Thymus (tissue), 11 donors: ENCODE data around the gene CLCN4. TPM values are rescaled to one million over a fixed set of nuclear protein-coding genes. Genes with fewer than 3 reads are reported as not detected.

Source experiments
- DNase-seq, 9 donors: peaks; one replicate each; pipeline ENCODE4 v3.0.0-alpha.2; 2013; ENCODE audit warnings: low spot score in 9 of 9, low read depth in 6 of 9, missing footprints in 1 of 9
- H3K27ac ChIP-seq, 2 donors: one replicate each; pipeline ENCODE4 v1.5.1; 2013; ENCODE audit warnings: control low read depth in 1 of 2, low read depth in 1 of 2, low read length in 1 of 2, mild to moderate bottlenecking in 1 of 2, moderate library complexity in 1 of 2
- H3K27me3 ChIP-seq, 2 donors: one replicate each; pipeline ENCODE4 v1.5.1; 2013; ENCODE audit warnings: low read length in 1 of 2; ENCODE audit not compliant: control insufficient read depth in 2 of 2, insufficient read depth in 1 of 2
- H3K36me3 ChIP-seq, 2 donors: one replicate each; pipeline ENCODE4 v1.5.1; 2013; ENCODE audit warnings: low read length in 1 of 2, mild to moderate bottlenecking in 1 of 2, moderate library complexity in 1 of 2; ENCODE audit not compliant: control insufficient read depth in 2 of 2, insufficient read depth in 2 of 2
- H3K4me1 ChIP-seq, 2 donors: one replicate each; pipeline ENCODE4 v1.5.1; 2013; ENCODE audit warnings: low read length in 2 of 2; ENCODE audit not compliant: control insufficient read depth in 2 of 2, insufficient read depth in 2 of 2
- H3K4me3 ChIP-seq, 2 donors: one replicate each; pipeline ENCODE4 v1.5.1; 2013; ENCODE audit warnings: low read length in 2 of 2, control low read depth in 1 of 2, mild to moderate bottlenecking in 1 of 2
- H3K9me3 ChIP-seq, 2 donors: one replicate each; pipeline ENCODE4 v1.5.1; 2013; ENCODE audit warnings: low read length in 1 of 2, mild to moderate bottlenecking in 1 of 2; ENCODE audit not compliant: control insufficient read depth in 2 of 2, insufficient read depth in 1 of 2
- WGBS: extraction: QIAGEN DNeasy Blood & Tissue Kit; methylation state at CpG from one replicate; pipeline ENCODE4 v1.1.7; 2013; 5-methylcytosine and 5-hydroxymethylcytosine counted together
- polyA plus RNA-seq: library from polyadenylated mRNA; stranded (reverse); fragments of 200-250 nt; gene quantifications from one replicate; pipeline ENCODE4 v1.2.3, GENCODE V29; 2013
- total RNA-seq: library from RNA; stranded (reverse); fragments of 120-200 nt; gene quantifications from one replicate; pipeline ENCODE4 v1.2.4, GENCODE V29; 2013
- donor health status: healthy.

CLCN4 gene
- total and polyA plus RNA-seq, 2 donors = 2.2 to 2.6 TPM

DNA sequence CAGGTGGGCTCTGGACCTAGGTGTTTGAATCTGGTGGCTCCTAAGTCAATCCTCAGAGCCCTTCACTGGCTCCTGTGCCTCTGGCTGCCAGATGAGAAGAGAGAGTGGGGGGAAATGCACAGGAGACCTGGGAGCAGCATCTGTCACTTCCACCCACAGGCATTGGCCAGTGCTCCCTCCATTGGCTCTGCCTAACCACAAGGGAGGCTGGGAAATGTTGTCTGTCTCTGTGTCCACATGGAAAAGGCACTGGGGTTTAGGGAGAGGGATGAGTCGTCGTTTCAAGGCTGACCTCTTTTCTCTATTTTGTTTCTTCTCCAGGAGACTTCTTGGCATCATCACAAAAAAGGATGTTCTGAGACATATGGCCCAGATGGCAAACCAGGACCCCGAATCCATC is 76.4 kb downstream of the CLCN4 start:
- H3K4me3 ChIP-seq = no peak overlapping the region
- DNase-seq = no peak
- 86% methylated on average over 3 of the region's 3 CpGs for WGBS
- H3K27ac ChIP-seq = no peak overlapping the region
- H3K9me3 ChIP-seq = no peaks in the 10 kb centered on the region
- H3K27me3 ChIP-seq = no peaks in the 10 kb centered on the region
- H3K4me1 ChIP-seq = no peaks in the 10 kb centered on the region
- H3K36me3 ChIP-seq = no peaks in the 10 kb centered on the region

DNA sequence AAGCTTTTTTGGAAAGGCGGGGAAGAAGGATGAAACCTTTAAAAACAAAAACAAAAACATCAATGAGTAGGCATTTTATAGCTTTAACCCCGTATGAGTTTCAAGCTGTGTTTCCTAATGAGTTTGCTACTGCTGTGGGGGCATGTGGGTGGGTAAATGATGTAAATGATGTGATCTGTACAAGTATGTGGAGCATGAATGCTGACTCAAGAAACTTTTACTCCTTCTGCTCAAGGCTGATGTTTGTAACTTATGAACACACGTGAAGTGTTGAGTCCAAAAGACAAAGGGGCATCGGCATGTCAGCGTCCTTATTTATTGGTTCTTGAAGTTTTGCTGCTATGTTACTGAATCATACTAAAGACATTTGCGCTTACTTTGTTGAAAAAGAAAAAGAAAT is 76.9 kb downstream of the CLCN4 start:
- DNase-seq = no peak
- Histone ChIP-seq H3K4me1 (no peaks in the 10 kb centered on the region), H3K4me3 (no peak overlapping the region), H3K36me3 (no peaks in the 10 kb centered on the region), H3K9me3 (no peaks in the 10 kb centered on the region), H3K27me3 (no peaks in the 10 kb centered on the region), H3K27ac (no peak overlapping the region)
- WGBS = 95% methylated on average over 6 of the region's 6 CpGs

DNA sequence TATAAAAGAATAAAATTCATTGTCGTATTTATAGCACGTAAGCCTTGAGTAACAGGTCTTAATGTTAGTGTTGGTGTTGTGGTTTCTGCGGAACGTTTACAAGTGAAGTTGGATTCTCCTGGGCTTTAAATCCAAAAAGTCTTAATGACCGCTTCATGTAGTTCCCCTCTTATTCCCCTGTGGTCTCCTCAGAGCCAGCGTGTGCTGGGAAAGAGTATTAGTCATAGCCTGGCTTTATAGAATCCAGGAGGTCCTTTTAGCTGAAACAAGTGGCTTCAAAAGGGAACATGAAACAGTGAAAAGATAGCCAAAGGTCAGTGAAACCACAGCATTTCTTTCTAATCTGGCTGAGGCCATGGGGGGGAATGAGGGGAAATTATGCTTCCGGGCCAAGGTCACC is 79.1 kb downstream of the CLCN4 start:
- Histone ChIP-seq H3K27me3 (no peaks in the 10 kb centered on the region), H3K4me3 (no peak overlapping the region), H3K4me1 (no peaks in the 10 kb centered on the region), H3K36me3 (no peaks in the 10 kb centered on the region), H3K9me3 (no peaks in the 10 kb centered on the region), H3K27ac (no peak overlapping the region)
- 97% methylated on average over 7 of the region's 7 CpGs for WGBS
- no peak for DNase-seq

DNA sequence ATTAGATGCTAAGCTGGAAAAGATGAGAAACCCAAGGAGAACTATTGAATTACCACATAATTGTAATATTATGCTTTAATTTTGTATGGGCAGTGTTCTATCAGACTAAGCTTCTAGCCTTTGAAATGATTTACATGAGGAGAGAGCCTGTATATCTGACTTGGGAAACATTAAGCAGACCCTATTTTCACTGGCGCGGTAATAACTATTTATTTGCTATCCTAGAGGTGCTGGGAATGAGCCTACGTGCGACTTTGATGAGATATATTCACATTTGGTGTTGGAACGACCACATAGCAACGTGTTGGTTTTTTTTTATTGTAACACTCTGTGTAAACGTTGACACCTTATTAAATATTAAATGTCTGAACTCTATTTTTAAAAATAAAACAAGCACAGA is 80.5 kb downstream of the CLCN4 start:
- Histone ChIP-seq H3K36me3 (no peaks in the 10 kb centered on the region), H3K4me1 (peaks cover 0 to 3% of the 10 kb centered on the region in 2 donors), H3K9me3 (no peaks in the 10 kb centered on the region), H3K27ac (no peak overlapping the region), H3K27me3 (no peaks in the 10 kb centered on the region), H3K4me3 (no peak overlapping the region)
- WGBS = 98% methylated on average over 7 of the region's 7 CpGs
- DNase-seq = no peak

DNA sequence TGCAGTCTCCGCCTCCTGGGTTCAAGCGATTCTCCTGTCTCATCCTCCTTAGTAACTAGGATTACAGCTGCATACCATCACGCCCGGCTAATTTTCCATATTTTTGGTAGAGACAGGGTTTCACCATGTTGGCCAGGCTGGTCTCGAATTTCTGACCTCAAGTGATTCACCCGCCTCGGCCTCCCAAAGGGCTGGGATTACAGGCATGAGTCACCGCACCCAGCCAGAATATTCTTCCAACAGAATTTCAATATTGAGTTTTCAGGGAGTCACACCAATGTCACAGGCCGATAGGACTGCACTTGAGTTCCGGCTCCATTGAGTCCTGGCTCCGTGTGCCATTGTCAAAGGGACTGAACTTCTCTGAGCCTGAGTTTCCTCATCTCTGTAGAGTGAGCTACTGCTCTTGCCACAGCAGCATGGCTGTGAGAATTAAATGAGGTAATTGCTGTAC is 82.9 kb downstream of the CLCN4 start:
- 93% methylated on average over 11 of the region's 11 CpGs for WGBS

DNA sequence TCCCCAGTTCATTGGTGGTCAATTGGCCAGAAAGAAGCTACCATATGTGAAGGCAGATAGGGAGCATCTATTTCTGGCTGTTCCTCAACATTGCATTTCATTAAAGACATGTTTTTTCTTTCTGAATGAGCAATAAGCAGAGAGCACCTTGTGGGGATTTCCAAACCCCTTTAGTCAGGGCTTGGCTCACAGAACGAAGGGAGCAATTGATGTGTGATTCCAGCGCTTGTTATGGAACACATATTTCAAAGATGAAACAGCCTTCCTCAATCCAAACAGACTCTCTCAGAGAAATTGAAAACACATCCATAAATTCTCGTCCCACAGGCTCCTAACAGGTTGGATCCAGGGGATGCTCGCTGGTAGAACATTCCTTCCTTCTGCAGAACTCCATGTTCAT is 84.1 kb downstream of the CLCN4 start:
- no peaks in the 10 kb centered on the region for H3K27me3 ChIP-seq
- no peaks in the 10 kb centered on the region for H3K9me3 ChIP-seq
- peaks cover 0 to 31% of the 10 kb centered on the region in 2 donors for H3K4me1 ChIP-seq
- no peak overlapping the region for H3K4me3 ChIP-seq
- 93% methylated on average over 4 of the region's 4 CpGs for WGBS
- H3K36me3 ChIP-seq = no peaks in the 10 kb centered on the region
- DNase-seq = no peak
- peak overlapping the region in 1 of 2 donors; percentile 7 for H3K27ac ChIP-seq

More for the DNA sequence above, 82.9 kb downstream of the CLCN4 start:
- Histone ChIP-seq H3K9me3 (no peaks in the 10 kb centered on the region), H3K4me3 (no peak overlapping the region), H3K4me1 (peaks cover 0 to 19% of the 10 kb centered on the region in 2 donors), H3K27me3 (no peaks in the 10 kb centered on the region), H3K27ac (no peak overlapping the region), H3K36me3 (no peaks in the 10 kb centered on the region)
- no peak for DNase-seq

- WGBS = 81% methylated on average over 5 of the region's 5 CpGs
- no peaks in the 10 kb centered on the region for H3K36me3 ChIP-seq
- H3K27ac ChIP-seq = no peak overlapping the region
- DNase-seq = no peak
- H3K9me3 ChIP-seq = no peaks in the 10 kb centered on the region
- H3K27me3 ChIP-seq = no peaks in the 10 kb centered on the region
- H3K4me1 ChIP-seq = peaks cover 0 to 34% of the 10 kb centered on the region in 2 donors
- H3K4me3 ChIP-seq = no peak overlapping the region
Observed at GRCh38 chrX:10242026-10242425, 85.3 kb downstream of the CLCN4 start.

DNA sequence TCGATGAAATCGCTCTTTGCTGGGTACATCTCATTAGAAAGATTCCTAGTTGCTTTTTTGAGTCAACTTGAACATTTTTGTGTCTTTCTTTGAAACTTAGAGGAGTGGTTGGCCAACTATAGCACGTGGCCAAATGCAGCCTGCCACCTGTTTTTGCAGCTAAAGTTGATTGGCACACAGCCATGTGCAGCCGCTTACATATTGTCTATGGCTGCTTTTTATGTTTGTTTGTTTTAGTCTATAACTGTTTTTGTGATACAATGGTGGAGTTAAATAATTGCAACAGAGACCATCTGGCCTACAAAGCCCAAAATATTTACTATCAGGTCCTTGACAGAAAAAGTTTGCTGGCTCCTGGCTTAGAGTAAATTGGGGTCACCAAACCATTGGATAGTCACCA is 86.3 kb downstream of the CLCN4 start:
- peak in 1 of 9 donors; percentile 33 for DNase-seq
- 82% methylated on average over 4 of the region's 4 CpGs for WGBS
- Histone ChIP-seq H3K9me3 (no peaks in the 10 kb centered on the region), H3K4me3 (no peak overlapping the region), H3K27me3 (no peaks in the 10 kb centered on the region), H3K36me3 (no peaks in the 10 kb centered on the region), H3K27ac (no peak overlapping the region), H3K4me1 (peaks cover 0 to 34% of the 10 kb centered on the region in 2 donors)

GRCh38 chrX:10244915-10245622 is 88.3 kb downstream of the CLCN4 start:
- Histone ChIP-seq H3K27ac (peak overlapping the region in 1 of 2 donors; percentile 63), H3K4me1 (peaks cover 0 to 34% of the 10 kb centered on the region in 2 donors), H3K27me3 (no peaks in the 10 kb centered on the region), H3K36me3 (no peaks in the 10 kb centered on the region), H3K9me3 (no peaks in the 10 kb centered on the region), H3K4me3 (no peak overlapping the region)
- WGBS = 78% methylated on average over 9 of the region's 9 CpGs
- DNase-seq = peak in 3 of 9 donors; percentile 13 to 51 (median 16)
